ENCODE data around the gene CD83.
"Not testable (repeated sequence)": the region's sequence is repeated elsewhere in the genome, so short reads cannot be mapped to it uniquely, and the experiment has no call there.

The CD83 gene

GRCh38 chr6:14117158-14118090 is at the start of gene CD83:
TSS of gene CD83 (plus strand) at chr6:14117772. CDS start at chr6:14117812, 40 bp downstream.
- DNase-seq (ENCODE audit: low read depth): peak; percentile 57

GRCh38 chr6:14068133-14068532 is 49.4 kb upstream of the CD83 start:
- no peak for DNase-seq (ENCODE audit: low read depth)

- DNase-seq (ENCODE audit: low read depth): no peak
These were observed 48.9 kb upstream of the CD83 start for GRCh38 chr6:14068623-14069022.

- no peak for DNase-seq (ENCODE audit: low read depth)
These were observed 47.1 kb upstream of the CD83 start for GRCh38 chr6:14070457-14070856.

- DNase-seq (ENCODE audit: low read depth): no peak
These were observed 45.5 kb upstream of the CD83 start for GRCh38 chr6:14072084-14072483.

GRCh38 chr6:14073561-14074354 is 43.8 kb upstream of the CD83 start:
- not testable (repeated sequence) for DNase-seq (ENCODE audit: low read depth)

- no peak for DNase-seq (ENCODE audit: low read depth)
These were observed 43.0 kb upstream of the CD83 start for GRCh38 chr6:14074476-14075094.

GRCh38 chr6:14075095-14075503 is 42.5 kb upstream of the CD83 start:
- DNase-seq (ENCODE audit: low read depth): no peak

- DNase-seq (ENCODE audit: low read depth): no peak
These were observed 40.2 kb upstream of the CD83 start for GRCh38 chr6:14077193-14077867.

- no peak for DNase-seq (ENCODE audit: low read depth)
These were observed 38.1 kb upstream of the CD83 start for GRCh38 chr6:14079433-14079832.

- DNase-seq (ENCODE audit: low read depth): no peak
These were observed 37.6 kb upstream of the CD83 start for GRCh38 chr6:14079971-14080370.

GRCh38 chr6:14081126-14081525 is 36.4 kb upstream of the CD83 start:
- DNase-seq (ENCODE audit: low read depth): no peak

GRCh38 chr6:14082771-14083170 is 34.8 kb upstream of the CD83 start:
- no peak for DNase-seq (ENCODE audit: low read depth)

GRCh38 chr6:14083262-14083661 is 34.3 kb upstream of the CD83 start:
- no peak for DNase-seq (ENCODE audit: low read depth)

- DNase-seq (ENCODE audit: low read depth): no peak
These were observed 33.8 kb upstream of the CD83 start for GRCh38 chr6:14083751-14084150.

- no peak for DNase-seq (ENCODE audit: low read depth)
These were observed 33.2 kb upstream of the CD83 start for GRCh38 chr6:14084388-14084787.

GRCh38 chr6:14085176-14085787 is 32.3 kb upstream of the CD83 start:
- DNase-seq (ENCODE audit: low read depth): no peak

- DNase-seq (ENCODE audit: low read depth): no peak
These were observed 30.9 kb upstream of the CD83 start for GRCh38 chr6:14086701-14087100.

- no peak for DNase-seq (ENCODE audit: low read depth)
These were observed 28.9 kb upstream of the CD83 start for GRCh38 chr6:14088600-14089192.

GRCh38 chr6:14089224-14089623 is 28.3 kb upstream of the CD83 start:
- no peak for DNase-seq (ENCODE audit: low read depth)

GRCh38 chr6:14091339-14091978 is 26.1 kb upstream of the CD83 start:
- no peak for DNase-seq (ENCODE audit: low read depth)

All from stimulated activated CD8-positive, alpha-beta memory T cell treated with anti-CD3 and anti-CD28 coated beads, Interleukin-15, amount 100 ng/mL, for 1 hour (primary cell).